Panc1 (cell line): ENCODE data around the gene BICDL2. TPM values are rescaled to one million over a fixed set of nuclear protein-coding genes. Genes with fewer than 3 reads are reported as not detected.
"Not testable (repeated sequence)": the region's sequence is repeated elsewhere in the genome, so short reads cannot be mapped to it uniquely, and the experiment has no call there.

Source experiments
- ATAC-seq: fragments of 200-7000 bp; cut with Tn5 transposase; 2 replicates; pipeline ENCODE4 v1.9.1; 2020; ENCODE audit warnings: mild to moderate bottlenecking, moderate library complexity
- BruUV-seq: library from RNA; stranded (reverse); fragments of 400-500 nt; replicated peaks from 2 replicates; lab custom pipeline; 2021; lab: Mats Ljungman, UMichigan
- CTCF ChIA-PET: fragments of 300-600 bp; sonication (Branson Sonifier 250); formaldehyde crosslinking; loops from one replicate; lab custom pipeline; 2022; ENCODE audit warnings: antibody characterized with exemption; lab: Charles Lee
- POLR2A ChIA-PET: fragments of 300-600 bp; sonication (Branson Sonifier 250); formaldehyde crosslinking; loops from one replicate; lab custom pipeline; 2022; ENCODE audit warnings: antibody characterized with exemption; lab: Charles Lee
- DNase-seq: peaks from one replicate; pipeline ENCODE4 v3.0.0-alpha.2; 2010; ENCODE audit warnings: low read depth, low spot score
- H3K27ac ChIP-seq: 2 replicates; pipeline ENCODE4 v1.5.1; 2011; ENCODE audit warnings: mild to moderate bottlenecking, low read length, inconsistent platforms
- H3K27me3 ChIP-seq: fragments of 200-500 bp; sonication (Bioruptor generic); 2 replicates; pipeline ENCODE4 v1.6.0; 2014; ENCODE audit warnings: low read length, inconsistent platforms; ENCODE audit not compliant: control insufficient read depth, insufficient read depth
- H3K36me3 ChIP-seq: fragments of 200-500 bp; sonication (Bioruptor generic); 2 replicates; pipeline ENCODE4 v1.5.1; 2014; ENCODE audit warnings: inconsistent platforms, mild to moderate bottlenecking, low read length, moderate library complexity; ENCODE audit not compliant: control insufficient read depth, insufficient read depth
- H3K4me1 ChIP-seq: 2 replicates; pipeline ENCODE4 v1.5.1; 2011; ENCODE audit warnings: inconsistent platforms, mild to moderate bottlenecking, low read length, moderate library complexity; ENCODE audit not compliant: control insufficient read depth, insufficient read depth
- H3K4me3 ChIP-seq, 2 experiments: 2 replicates each; pipeline ENCODE4 v1.5.1; 2011 to 2012; ENCODE audit warnings: low read depth in 2 of 2, low read length in 2 of 2, mild to moderate bottlenecking in 2 of 2, inconsistent platforms in 1 of 2, moderate library complexity in 1 of 2
- H3K9me3 ChIP-seq: fragments of 200-500 bp; sonication (Bioruptor generic); 2 replicates; pipeline ENCODE4 v1.5.1; 2014; ENCODE audit warnings: low read depth, mild to moderate bottlenecking, inconsistent platforms, low read length, moderate library complexity; ENCODE audit not compliant: control insufficient read depth, insufficient read depth
- POLR2AphosphoS5 ChIP-seq: IDR thresholded peaks from 2 replicates; pipeline ENCODE4 v1.6.1; 2012; ENCODE audit warnings: mild to moderate bottlenecking, low read depth, low read length, moderate library complexity
- SIN3A ChIP-seq: IDR thresholded peaks from 2 replicates; pipeline ENCODE4 v1.6.1; 2012; ENCODE audit warnings: low read depth, mild to moderate bottlenecking, low read length, moderate library complexity, borderline replicate concordance; ENCODE audit not compliant: insufficient read depth
- TCF7L2 ChIP-seq: IDR thresholded peaks from 2 replicates; pipeline ENCODE4 v1.6.1; 2011; ENCODE audit warnings: mild to moderate bottlenecking, low read depth, low read length, inconsistent platforms
- in situ Hi-C: cut with HindIII; loops from 2 replicates; pipeline ENCODE4 v1.10.0; 2016; ENCODE audit warnings: low sequenced_read_pairs, low pct_unique_long_range_greater_than_20kb
- intact Hi-C: fragments of 100-400 bp; cut with micrococcal nuclease; formaldehyde crosslinking; loops from one replicate; pipeline ENCODE4 v1.10.0; 2022; ENCODE audit not compliant: unreplicated experiment
- total RNA-seq: library from RNA; stranded (reverse); gene quantifications from one replicate; pipeline ENCODE4 v1.2.1, GENCODE V29; 2021; ENCODE audit not compliant: unreplicated experiment
- TF ChIP-seq, protein P1 (sequence below), 2 experiments: IDR thresholded peaks; 2 replicates each; pipeline ENCODE4 v1.6.1; 2011 to 2012; ENCODE audit warnings: low read depth in 2 of 2, control low read depth in 1 of 2, low read length in 1 of 2, mild to moderate bottlenecking in 1 of 2, moderate library complexity in 1 of 2; ENCODE audit not compliant: insufficient read depth in 1 of 2
- TF ChIP-seq, protein P2 (sequence below): fragments of 450-650 bp; IDR thresholded peaks from 2 replicates; pipeline ENCODE4 v1.5.1; 2017; ENCODE audit warnings: mild to moderate bottlenecking

The BICDL2 gene
- total RNA-seq, 1 experiment from 2014 or later, result 0.21 TPM

DNA sequence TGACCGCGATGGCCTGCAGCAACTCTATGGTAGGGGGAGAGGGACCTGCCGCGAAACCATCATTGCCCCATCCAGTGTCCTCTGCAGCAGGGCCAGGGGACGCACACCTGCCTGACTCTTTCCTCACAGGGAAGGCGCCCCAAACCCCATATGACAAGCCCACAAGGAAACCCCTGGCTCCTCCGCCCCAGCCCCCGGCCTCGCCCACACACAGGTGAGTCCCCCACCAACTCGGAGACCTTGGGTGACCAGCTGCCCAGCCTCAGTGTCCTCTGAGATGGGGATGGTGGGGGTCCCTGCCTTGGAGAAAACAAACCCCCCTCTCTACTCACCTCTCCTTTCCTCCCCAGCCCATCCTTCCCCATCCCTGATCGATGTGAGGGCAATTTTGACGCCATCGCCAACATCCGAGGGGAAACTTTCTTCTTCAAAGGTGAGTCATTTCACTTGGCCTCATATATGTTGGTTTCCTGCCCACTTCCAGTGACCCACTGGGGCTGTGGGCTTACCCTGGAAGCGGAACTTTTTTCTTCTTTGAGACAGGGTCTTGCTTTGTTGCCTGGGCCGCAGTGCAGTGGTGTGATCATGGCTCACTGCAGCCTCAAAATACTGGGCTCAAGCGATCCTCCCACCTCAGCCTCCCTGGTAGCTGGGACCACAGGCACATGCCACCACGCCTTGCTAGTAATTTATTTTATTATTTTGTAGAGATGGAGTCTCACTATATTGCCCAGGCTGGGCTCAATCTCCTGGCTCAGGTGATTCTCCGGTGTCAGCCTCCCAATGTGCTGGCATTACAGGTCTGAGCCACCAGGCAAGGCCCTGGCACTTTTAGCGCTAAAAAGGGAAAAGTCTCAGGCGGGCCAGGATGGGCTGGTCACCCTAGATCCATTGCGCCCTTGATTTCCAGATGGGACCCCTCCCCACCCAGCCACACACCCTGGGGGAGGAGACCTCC is 20.7 kb upstream of the BICDL2 start:
- in situ Hi-C loops, result no loop called here
- H3K9me3 ChIP-seq, result no peaks in the 10 kb centered on the region
- BruUV-seq, result TSS peak; percentile 81
- ChIA-PET POLR2A (no interaction called here), CTCF (interaction anchor here (1.1 to 1.3 kb wide), 3 partner anchors 10 to 115 kb away, joined by 6 to 12 read pairs (median 7); no protein-coding TSS in a partner anchor)
- no peak for TF ChIP-seq TCF7L2
- TF ChIP-seq, protein P1, sequence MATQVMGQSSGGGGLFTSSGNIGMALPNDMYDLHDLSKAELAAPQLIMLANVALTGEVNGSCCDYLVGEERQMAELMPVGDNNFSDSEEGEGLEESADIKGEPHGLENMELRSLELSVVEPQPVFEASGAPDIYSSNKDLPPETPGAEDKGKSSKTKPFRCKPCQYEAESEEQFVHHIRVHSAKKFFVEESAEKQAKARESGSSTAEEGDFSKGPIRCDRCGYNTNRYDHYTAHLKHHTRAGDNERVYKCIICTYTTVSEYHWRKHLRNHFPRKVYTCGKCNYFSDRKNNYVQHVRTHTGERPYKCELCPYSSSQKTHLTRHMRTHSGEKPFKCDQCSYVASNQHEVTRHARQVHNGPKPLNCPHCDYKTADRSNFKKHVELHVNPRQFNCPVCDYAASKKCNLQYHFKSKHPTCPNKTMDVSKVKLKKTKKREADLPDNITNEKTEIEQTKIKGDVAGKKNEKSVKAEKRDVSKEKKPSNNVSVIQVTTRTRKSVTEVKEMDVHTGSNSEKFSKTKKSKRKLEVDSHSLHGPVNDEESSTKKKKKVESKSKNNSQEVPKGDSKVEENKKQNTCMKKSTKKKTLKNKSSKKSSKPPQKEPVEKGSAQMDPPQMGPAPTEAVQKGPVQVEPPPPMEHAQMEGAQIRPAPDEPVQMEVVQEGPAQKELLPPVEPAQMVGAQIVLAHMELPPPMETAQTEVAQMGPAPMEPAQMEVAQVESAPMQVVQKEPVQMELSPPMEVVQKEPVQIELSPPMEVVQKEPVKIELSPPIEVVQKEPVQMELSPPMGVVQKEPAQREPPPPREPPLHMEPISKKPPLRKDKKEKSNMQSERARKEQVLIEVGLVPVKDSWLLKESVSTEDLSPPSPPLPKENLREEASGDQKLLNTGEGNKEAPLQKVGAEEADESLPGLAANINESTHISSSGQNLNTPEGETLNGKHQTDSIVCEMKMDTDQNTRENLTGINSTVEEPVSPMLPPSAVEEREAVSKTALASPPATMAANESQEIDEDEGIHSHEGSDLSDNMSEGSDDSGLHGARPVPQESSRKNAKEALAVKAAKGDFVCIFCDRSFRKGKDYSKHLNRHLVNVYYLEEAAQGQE (IDR thresholded peaks at IDR 0.05; ENCODE audit: insufficient read depth in 1 of 2, low read depth in 2 of 2, low read length in 1 of 2), result no peak
- no peak for TF ChIP-seq POLR2AphosphoS5
- TF ChIP-seq SIN3A, result no peak
- TF ChIP-seq, protein P2, sequence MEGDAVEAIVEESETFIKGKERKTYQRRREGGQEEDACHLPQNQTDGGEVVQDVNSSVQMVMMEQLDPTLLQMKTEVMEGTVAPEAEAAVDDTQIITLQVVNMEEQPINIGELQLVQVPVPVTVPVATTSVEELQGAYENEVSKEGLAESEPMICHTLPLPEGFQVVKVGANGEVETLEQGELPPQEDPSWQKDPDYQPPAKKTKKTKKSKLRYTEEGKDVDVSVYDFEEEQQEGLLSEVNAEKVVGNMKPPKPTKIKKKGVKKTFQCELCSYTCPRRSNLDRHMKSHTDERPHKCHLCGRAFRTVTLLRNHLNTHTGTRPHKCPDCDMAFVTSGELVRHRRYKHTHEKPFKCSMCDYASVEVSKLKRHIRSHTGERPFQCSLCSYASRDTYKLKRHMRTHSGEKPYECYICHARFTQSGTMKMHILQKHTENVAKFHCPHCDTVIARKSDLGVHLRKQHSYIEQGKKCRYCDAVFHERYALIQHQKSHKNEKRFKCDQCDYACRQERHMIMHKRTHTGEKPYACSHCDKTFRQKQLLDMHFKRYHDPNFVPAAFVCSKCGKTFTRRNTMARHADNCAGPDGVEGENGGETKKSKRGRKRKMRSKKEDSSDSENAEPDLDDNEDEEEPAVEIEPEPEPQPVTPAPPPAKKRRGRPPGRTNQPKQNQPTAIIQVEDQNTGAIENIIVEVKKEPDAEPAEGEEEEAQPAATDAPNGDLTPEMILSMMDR, result no peak
- H3K4me3 ChIP-seq, result peak overlapping the region in 1 of 2 experiments; percentile 74; a peak in 3 of 4 replicates
- H3K27me3 ChIP-seq, result no peaks in the 10 kb centered on the region
- peaks cover 2% of the 10 kb centered on the region; the same call in 1 of the 2 replicates for H3K4me1 ChIP-seq
- ATAC-seq (no peak), DNase-seq (no peak)
- intact Hi-C loops, result loop anchor here (10.0 kb wide), 1 partner anchor 67 kb away; no protein-coding TSS in a partner anchor
- no peak overlapping the region for H3K27ac ChIP-seq
- no peaks in the 10 kb centered on the region for H3K36me3 ChIP-seq

DNA sequence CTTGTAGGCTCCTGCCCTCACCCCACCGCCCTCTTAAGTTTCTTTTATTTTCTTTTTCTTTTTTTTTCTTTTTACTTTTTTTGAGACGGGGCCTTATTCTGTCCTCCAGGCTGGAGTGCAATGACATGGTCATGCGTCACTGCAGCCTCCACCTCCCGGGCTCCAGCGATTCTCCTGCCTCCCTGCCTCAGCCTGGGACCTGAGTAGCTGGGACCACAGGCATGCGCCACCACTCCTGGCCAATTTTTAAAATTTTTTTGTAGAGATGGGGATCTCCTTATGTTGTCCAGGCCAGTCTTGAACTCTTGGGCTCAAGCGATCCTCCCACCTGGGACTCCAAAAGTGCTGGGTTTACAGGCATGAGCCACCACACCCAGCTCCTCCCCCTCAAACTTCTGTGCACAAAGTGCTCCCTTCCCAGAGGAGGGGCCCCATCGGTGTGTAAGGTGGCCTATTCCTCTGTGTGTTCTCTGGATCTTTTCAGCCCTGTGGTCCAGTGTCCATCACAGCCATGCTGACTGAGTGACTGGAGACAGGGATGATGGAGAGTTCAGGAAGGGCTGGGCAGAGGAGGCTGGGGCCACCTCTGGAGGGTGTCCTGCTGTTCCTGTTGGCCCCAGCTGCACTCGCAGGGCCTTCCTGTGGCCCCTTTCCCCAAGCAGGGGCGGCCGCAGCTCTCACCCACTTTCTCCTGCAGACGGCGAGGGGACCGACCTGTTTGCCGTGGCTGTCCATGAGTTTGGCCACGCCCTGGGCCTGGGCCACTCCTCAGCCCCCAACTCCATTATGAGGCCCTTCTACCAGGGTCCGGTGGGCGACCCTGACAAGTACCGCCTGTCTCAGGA is 19.8 kb upstream of the BICDL2 start:
- Histone ChIP-seq H3K4me3 (no peak overlapping the region), H3K4me1 (peaks cover 2% of the 10 kb centered on the region; the same call in 1 of the 2 replicates), H3K27me3 (no peaks in the 10 kb centered on the region), H3K27ac (no peak overlapping the region), H3K36me3 (no peaks in the 10 kb centered on the region), H3K9me3 (no peaks in the 10 kb centered on the region)
- DNase-seq, result no peak
- no TSS peak for BruUV-seq
- ATAC-seq, result no peak
- CTCF ChIA-PET, result interaction anchor here (1.1 kb wide), 1 partner anchor 25 kb away, joined by 3 read pairs; no protein-coding TSS in a partner anchor
- intact Hi-C loops (loop anchor here (10.0 kb wide), 1 partner anchor 68 kb away; no protein-coding TSS in a partner anchor), in situ Hi-C loops (no loop called here)
- TF ChIP-seq, protein P2, result no peak
- TF ChIP-seq POLR2AphosphoS5 (no peak), SIN3A (no peak), TCF7L2 (no peak)
- TF ChIP-seq, protein P1 (IDR thresholded peaks at IDR 0.05; ENCODE audit: insufficient read depth in 1 of 2, low read depth in 2 of 2, low read length in 1 of 2), result no peak
- POLR2A ChIA-PET, result no interaction called here

DNA sequence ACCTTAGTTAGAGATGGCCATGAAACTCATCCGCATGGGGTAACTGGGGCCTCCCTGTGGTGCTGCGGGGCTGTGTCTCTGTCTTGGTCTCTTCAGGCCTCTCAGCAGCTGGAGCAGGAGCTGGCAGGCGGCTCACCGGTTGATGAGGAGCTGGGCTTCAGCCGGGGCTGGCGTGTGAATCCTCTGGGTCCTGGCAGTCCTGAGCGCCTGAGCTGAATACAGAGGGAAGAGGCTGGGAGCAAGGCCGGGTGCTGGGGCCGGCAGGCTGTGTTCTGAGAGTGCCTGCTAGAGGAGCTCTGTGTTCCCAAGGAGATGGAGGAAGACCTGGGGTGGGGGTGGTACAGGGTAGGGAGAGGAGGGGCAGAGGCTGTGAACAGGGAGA is 19.0 kb upstream of the BICDL2 start:
- in situ Hi-C loops, H3K4me1 ChIP-seq, H3K9me3 ChIP-seq, H3K27me3 ChIP-seq, DNase-seq, H3K27ac ChIP-seq, POLR2A ChIA-PET, ATAC-seq, H3K4me3 ChIP-seq, BruUV-seq, H3K36me3 ChIP-seq: not testable (repeated sequence)
- intact Hi-C loops, result loop anchor here (10.0 kb wide), 1 partner anchor 69 kb away; no protein-coding TSS in a partner anchor
- CTCF ChIA-PET, result interaction anchor here (1.1 kb wide), 1 partner anchor 24 kb away, joined by 3 read pairs; no protein-coding TSS in a partner anchor
